GM18505 (cell line): ENCODE data around the gene ACOT7.
A peak's percentile ranks its signal among the peaks of the same experiment; 100 is the strongest.

Source experiments
- ATAC-seq: cut with Tn5 transposase; IDR thresholded peaks from one replicate; pipeline ENCODE4 v1.9.1; 2021; ENCODE audit not compliant: unreplicated experiment
- POLR2A ChIP-seq: IDR thresholded peaks from 4 replicates; pipeline ENCODE4 v1.6.1; 2011; ENCODE audit warnings: borderline replicate concordance; ENCODE audit not compliant: insufficient read depth, insufficient read length; ENCODE audit errors: extremely low read depth

ACOT7 gene

GRCh38 chr1:6260433-6260934 lies 133.1 kb downstream of the ACOT7 start:
- TF ChIP-seq POLR2A, result no peak
- peak; percentile 28 for ATAC-seq

DNA sequence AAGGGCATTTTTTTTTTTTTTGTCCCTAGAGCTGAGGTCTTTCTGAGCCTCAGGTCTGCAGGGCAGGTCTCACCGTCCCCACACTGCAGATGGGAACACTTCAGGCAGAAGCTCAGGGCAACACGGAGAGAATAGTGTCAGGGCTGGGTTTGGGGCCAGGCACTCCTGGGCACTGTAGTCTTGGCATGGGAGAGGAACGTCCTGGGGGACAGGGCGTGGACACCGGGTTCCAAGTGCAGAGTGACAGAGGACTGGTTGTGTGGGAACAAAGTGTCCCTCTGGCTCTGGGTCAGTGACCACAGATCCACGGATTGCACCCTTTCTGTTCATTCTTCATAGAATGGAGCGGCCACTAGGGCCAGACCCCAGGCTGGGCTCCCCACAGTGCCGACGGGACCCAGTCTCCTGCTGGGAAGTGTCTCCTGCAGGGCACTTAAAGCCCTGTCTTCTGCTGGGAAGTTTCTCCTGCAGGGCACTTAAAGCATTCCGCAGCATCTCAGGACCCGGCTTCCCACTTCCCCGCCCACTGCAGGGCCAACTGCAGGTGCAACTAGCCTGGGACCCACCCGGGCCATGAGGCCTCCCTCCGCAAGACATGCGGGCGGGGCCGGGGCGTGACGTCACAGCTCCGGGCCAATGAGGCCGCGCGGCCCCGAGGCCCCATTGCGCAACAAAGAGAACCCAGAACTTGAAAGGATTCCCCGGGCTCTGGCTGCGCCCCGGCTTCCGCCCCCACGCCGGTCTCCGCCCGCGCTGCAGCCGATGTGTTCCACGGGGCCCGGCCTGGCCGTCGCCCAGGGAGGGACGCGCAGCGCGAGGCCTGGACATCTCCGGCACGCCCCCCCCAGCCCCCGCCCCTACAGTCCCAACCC lies 133.8 kb downstream of the ACOT7 start:
- TF ChIP-seq POLR2A, result no peak
- no peak for ATAC-seq

DNA sequence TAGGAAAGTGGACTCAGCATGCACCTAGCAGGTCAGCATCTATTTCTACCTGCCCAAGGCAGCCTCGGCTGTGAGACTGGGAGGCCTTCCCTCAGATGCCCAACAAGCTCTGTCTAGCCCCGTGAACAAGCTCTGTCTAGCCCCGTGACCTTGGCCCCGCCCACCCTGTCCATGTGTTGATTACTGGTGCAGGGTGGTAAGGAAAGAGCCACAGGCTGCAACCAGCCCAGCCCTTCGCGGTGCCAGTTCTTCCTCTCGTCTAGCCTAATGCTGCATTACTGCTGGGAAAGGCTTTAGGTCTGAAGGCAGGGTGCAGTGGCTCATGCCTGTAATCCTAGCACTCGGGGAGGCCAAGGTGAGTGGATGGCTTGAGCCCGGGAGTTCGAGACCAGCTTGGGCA lies 134.9 kb downstream of the ACOT7 start:
- ATAC-seq, result no peak
- TF ChIP-seq POLR2A, result no peak

- ATAC-seq, result no peak
- TF ChIP-seq POLR2A, result no peak
These were observed 136.0 kb downstream of the ACOT7 start for GRCh38 chr1:6257541-6258069.

DNA sequence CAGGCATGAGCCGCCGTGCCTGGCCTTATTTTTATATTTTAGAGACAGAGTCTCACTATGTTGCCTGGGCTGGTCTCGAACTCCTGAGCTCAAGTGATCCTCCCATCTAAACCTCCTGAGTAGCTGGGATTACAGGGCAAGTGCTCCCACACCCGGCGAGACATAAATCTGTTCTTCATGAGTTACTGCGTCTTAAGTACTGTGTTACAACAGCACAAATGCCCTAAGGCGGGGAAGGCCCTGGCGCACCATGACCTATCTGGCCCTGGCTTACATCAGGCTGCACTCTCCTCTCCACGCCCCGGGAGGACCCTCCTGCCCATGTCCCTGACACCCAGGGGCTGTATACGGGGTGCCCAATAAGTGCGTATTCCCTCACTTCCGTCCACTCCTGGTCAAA lies 136.9 kb downstream of the ACOT7 start:
- no peak for TF ChIP-seq POLR2A
- no peak for ATAC-seq

- TF ChIP-seq POLR2A, result no peak
- no peak for ATAC-seq
These were observed 138.9 kb downstream of the ACOT7 start for GRCh38 chr1:6254691-6255090.

DNA sequence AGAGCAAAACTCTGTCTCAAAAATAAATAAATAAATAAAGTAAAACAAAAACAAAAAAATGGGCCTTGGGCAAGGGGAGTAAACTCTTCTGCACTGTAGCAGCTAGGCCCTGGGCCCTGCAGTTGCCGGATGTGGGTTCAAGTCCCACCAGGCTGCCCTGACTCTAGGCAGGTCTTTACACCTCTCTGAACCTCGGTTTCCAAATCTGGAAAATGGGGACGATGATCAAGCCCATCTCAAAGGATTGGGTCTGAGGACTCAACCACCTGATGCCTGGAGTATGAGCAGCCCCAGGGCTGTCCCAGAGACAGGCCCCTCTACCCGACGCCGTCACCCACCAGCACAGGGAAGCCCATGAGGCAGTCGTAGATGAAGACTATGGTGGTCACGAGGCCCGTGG lies 140.2 kb downstream of the ACOT7 start:
- TF ChIP-seq POLR2A, result no peak
- ATAC-seq, result no peak

- no peak for TF ChIP-seq POLR2A
- ATAC-seq, result no peak
These were observed 141.2 kb downstream of the ACOT7 start for GRCh38 chr1:6252374-6252710.

GRCh38 chr1:6251681-6252373 lies 141.7 kb downstream of the ACOT7 start:
- no peak for ATAC-seq
- TF ChIP-seq POLR2A, result no peak

GRCh38 chr1:6251233-6251632 lies 142.3 kb downstream of the ACOT7 start:
- no peak for ATAC-seq
- no peak for TF ChIP-seq POLR2A

DNA sequence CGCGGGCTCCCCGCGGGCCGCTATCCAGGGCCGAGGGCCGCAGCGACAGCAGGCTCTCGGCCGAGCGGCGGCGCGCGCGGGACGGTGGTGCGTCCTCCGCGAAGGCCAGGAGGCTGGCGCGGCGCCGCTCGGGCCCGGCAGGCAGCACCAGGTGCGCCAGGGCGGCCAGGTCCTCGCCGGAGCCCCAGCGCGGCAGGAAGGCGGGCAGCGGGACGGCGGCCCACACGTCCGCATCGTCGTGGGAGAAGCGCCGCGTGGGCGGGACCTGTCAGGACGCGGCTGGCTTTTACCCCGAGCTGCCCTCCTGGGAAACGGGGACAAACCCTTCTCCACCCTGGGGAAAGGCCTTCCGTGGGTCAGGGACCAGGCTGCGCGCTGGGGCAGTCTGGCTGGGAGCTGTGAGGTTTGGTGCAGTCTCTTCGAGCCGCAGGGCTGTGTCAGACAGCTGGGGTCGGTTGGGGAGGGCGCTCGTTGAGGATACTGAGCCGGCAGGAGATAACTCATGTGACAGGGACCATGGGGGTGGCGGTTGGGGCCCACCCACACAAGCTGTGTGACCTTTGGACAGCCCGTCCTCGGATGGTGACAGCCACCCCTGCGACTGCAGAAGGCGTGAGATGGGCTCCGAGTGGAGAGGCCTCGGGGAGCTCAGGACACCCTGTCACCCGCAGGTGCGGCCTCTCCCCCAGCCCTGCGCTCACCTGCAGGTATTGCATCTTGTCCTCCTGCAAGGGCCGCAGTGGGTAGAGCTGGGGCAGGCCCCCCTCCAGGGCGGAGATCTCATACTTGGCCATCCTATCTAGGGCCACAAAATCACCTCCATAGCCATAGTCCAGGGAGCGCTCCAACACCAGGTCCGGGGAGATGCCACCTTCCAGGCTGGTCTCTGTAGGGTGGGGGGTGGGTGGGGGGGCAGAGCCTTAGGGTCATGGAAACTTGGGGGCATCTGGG lies 143.6 kb downstream of the ACOT7 start:
- no peak for ATAC-seq
- TF ChIP-seq POLR2A, result no peak

GRCh38 chr1:6248932-6249738 lies 144.4 kb downstream of the ACOT7 start:
- TF ChIP-seq POLR2A, result no peak
- no peak for ATAC-seq

- no peak for ATAC-seq
These were observed 145.3 kb downstream of the ACOT7 start for GRCh38 chr1:6248161-6248776.

More at GRCh38 chr1:6248161-6248776, 145.3 kb downstream of the ACOT7 start:
- no peak for TF ChIP-seq POLR2A
